Measurements from ENCODE around the gene LSG1. TPM values are rescaled to one million over a fixed set of nuclear protein-coding genes. Genes with fewer than 3 reads are reported as not detected.

Gene LSG1
- total RNA-seq, 1 donor from 2014 or later = 26.1 TPM

GRCh38 chr3:194689493-194689944 is 17.5 kb upstream of the LSG1 start:
- TF ChIP-seq, protein P1, sequence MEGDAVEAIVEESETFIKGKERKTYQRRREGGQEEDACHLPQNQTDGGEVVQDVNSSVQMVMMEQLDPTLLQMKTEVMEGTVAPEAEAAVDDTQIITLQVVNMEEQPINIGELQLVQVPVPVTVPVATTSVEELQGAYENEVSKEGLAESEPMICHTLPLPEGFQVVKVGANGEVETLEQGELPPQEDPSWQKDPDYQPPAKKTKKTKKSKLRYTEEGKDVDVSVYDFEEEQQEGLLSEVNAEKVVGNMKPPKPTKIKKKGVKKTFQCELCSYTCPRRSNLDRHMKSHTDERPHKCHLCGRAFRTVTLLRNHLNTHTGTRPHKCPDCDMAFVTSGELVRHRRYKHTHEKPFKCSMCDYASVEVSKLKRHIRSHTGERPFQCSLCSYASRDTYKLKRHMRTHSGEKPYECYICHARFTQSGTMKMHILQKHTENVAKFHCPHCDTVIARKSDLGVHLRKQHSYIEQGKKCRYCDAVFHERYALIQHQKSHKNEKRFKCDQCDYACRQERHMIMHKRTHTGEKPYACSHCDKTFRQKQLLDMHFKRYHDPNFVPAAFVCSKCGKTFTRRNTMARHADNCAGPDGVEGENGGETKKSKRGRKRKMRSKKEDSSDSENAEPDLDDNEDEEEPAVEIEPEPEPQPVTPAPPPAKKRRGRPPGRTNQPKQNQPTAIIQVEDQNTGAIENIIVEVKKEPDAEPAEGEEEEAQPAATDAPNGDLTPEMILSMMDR (IDR thresholded peaks at IDR 0.05; ENCODE audit: insufficient read depth, low read length, poor library complexity, severe bottlenecking) = no peak
- Histone ChIP-seq H3K4me3 (ENCODE audit: low read depth, low read length) (no peak overlapping the region), H3K36me3 (ENCODE audit: control insufficient read depth, insufficient read depth, low read length) (no peaks in the 10 kb centered on the region), H3K27me3 (ENCODE audit: control insufficient read depth, insufficient read depth, low read length) (peaks cover 9% of the 10 kb centered on the region)
- DNase-seq (ENCODE audit: low read depth) = no peak

DNA sequence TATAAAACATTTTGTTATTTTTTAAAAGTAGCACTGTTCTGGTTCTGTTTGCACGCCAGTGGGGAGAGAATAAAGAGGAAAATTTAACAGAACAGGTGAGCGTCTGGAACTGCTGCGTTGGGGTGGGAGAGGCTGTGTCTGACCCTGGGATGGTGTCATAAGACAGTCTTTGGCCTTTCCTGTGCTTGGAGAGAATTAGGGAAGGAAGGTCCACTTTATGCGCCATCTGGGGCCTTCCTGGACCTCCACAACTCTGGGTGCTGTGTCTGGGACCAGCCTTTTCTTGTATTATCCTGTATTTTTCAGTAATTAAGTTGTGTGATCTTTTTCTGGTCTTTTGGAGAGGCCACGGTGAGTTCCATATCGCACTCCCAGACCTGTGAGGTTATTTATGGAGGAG is 17.0 kb upstream of the LSG1 start:
- Histone ChIP-seq H3K27me3 (ENCODE audit: control insufficient read depth, insufficient read depth, low read length) (peaks cover 9% of the 10 kb centered on the region), H3K4me3 (ENCODE audit: low read depth, low read length) (no peak overlapping the region), H3K36me3 (ENCODE audit: control insufficient read depth, insufficient read depth, low read length) (no peaks in the 10 kb centered on the region)
- TF ChIP-seq, protein P1 (IDR thresholded peaks at IDR 0.05; ENCODE audit: insufficient read depth, low read length, poor library complexity, severe bottlenecking) = no peak
- no peak for DNase-seq (ENCODE audit: low read depth)

- no peak for DNase-seq (ENCODE audit: low read depth)
- TF ChIP-seq, protein P1 (IDR thresholded peaks at IDR 0.05; ENCODE audit: insufficient read depth, low read length, poor library complexity, severe bottlenecking) = no peak
- Histone ChIP-seq H3K36me3 (ENCODE audit: control insufficient read depth, insufficient read depth, low read length) (no peaks in the 10 kb centered on the region), H3K4me3 (ENCODE audit: low read depth, low read length) (peak overlapping the region; percentile 53), H3K27me3 (ENCODE audit: control insufficient read depth, insufficient read depth, low read length) (peaks cover 9% of the 10 kb centered on the region)
These were observed 16.3 kb upstream of the LSG1 start for GRCh38 chr3:194688200-194688740.

GRCh38 chr3:194687638-194688199 is 15.7 kb upstream of the LSG1 start:
- peak overlapping the region; percentile 53 for H3K4me3 ChIP-seq (ENCODE audit: low read depth, low read length)
- no peak for DNase-seq (ENCODE audit: low read depth)
- H3K36me3 ChIP-seq (ENCODE audit: control insufficient read depth, insufficient read depth, low read length) = no peaks in the 10 kb centered on the region
- peaks cover 9% of the 10 kb centered on the region for H3K27me3 ChIP-seq (ENCODE audit: control insufficient read depth, insufficient read depth, low read length)
- TF ChIP-seq, protein P1 (IDR thresholded peaks at IDR 0.05; ENCODE audit: insufficient read depth, low read length, poor library complexity, severe bottlenecking) = peak; percentile 24

DNA sequence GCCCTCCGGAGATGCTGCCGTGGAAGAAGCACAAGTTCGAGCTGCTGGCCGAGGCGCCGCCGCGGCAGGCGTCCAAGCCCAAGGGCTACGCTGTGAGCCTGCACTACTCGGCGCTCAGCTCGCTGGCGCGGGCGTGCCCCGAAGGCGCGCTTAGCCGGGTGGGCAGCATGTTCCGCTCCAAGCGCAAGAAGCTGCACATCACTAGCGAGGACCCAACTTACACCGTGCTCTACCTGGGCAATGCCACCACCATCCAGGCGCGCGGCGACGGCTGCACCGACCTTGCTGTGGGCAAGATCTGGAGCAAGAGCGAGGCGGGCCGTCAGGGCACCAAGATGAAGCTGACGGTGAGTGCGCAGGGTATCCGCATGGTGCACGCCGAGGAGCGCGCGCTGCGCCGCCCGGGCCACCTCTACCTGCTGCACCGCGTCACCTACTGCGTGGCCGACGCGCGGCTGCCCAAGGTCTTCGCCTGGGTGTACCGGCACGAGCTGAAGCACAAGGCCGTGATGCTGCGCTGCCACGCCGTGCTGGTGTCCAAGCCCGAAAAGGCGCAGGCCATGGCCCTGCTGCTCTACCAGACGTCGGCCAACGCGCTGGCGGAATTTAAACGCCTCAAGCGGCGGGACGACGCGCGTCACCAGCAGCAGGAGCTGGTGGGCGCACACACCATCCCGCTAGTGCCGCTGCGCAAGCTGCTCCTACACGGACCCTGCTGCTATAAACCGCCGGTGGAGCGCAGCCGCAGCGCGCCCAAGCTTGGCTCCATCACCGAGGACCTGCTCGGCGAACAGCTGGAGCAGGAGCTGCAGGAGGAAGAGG is 15.0 kb upstream of the LSG1 start:
- TF ChIP-seq, protein P1 (IDR thresholded peaks at IDR 0.05; ENCODE audit: insufficient read depth, low read length, poor library complexity, severe bottlenecking) = no peak
- Histone ChIP-seq H3K27me3 (ENCODE audit: control insufficient read depth, insufficient read depth, low read length) (peaks cover 9% of the 10 kb centered on the region), H3K36me3 (ENCODE audit: control insufficient read depth, insufficient read depth, low read length) (no peaks in the 10 kb centered on the region), H3K4me3 (ENCODE audit: low read depth, low read length) (peak overlapping the region; percentile 53)
- no peak for DNase-seq (ENCODE audit: low read depth)

Measured in kidney epithelial cell (primary cell).